ENCODE measurements around the gene PTCD3. TPM values are rescaled to one million over a fixed set of nuclear protein-coding genes. Genes with fewer than 3 reads are reported as not detected.

PTCD3 gene
- total RNA-seq, 4 donors from 2014 or later = 60.1 to 287 (median 94.3) TPM

DNA sequence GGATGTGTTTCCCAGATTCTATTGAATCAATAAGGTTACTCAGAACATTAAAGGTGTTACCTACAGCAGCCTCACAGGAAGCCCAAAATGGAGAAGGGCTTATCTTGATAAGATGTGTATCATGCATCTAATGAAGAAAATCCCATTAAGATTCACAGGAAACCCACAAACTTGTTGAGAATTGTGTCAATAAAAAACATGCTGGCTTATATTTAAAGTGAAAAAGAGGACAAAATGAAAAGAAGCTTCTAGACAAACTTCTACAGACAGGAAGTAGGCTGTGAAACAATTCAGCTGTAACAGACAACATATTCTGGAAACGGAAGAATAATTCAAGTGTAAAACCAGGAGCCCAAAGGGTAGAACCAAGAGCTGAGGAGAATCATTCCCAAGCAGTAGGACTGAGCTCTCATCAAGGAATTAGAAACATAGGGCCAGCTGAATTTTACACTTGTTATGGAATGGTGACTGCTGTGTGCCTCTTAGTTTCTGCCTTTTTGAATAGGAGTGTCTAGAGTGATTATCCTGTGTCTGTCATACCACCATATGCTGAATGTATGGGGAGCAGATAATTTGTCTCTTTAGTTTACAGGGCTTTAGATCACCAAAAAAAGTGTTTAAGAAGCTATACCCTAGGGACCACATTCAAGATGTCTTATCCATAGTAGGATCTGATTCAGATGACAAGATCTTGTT is 79.6 kb downstream of the PTCD3 start:
- peak overlapping the region in 3 of 4 donors; percentile 16 to 68 (median 56) for H3K27ac ChIP-seq
- no peak overlapping the region for H3K4me3 ChIP-seq
- H3K36me3 ChIP-seq = peaks cover 0 to 6% (median 0%) of the 10 kb centered on the region in 3 donors
- no peak for DNase-seq
- H3K27me3 ChIP-seq = no peaks in the 10 kb centered on the region
- TF ChIP-seq CTCF (IDR thresholded peaks at IDR 0.05) = no peak
- TF ChIP-seq POLR2A (IDR thresholded peaks at IDR 0.05) = no peak
- peaks cover 0 to 16% (median 12%) of the 10 kb centered on the region in 4 donors for H3K4me1 ChIP-seq
- no peaks in the 10 kb centered on the region for H3K9me3 ChIP-seq

GRCh38 chr2:86186431-86186830 is 80.4 kb downstream of the PTCD3 start:
- H3K27me3 ChIP-seq = no peaks in the 10 kb centered on the region
- H3K4me1 ChIP-seq = peaks cover 0 to 16% (median 12%) of the 10 kb centered on the region in 4 donors
- TF ChIP-seq CTCF (IDR thresholded peaks at IDR 0.05) = no peak
- TF ChIP-seq POLR2A (IDR thresholded peaks at IDR 0.05) = no peak
- H3K27ac ChIP-seq = peak overlapping the region in 3 of 4 donors; percentile 23 to 68 (median 56)
- DNase-seq = no peak
- no peak overlapping the region for H3K4me3 ChIP-seq
- H3K9me3 ChIP-seq = no peaks in the 10 kb centered on the region
- H3K36me3 ChIP-seq = no peaks in the 10 kb centered on the region

DNA sequence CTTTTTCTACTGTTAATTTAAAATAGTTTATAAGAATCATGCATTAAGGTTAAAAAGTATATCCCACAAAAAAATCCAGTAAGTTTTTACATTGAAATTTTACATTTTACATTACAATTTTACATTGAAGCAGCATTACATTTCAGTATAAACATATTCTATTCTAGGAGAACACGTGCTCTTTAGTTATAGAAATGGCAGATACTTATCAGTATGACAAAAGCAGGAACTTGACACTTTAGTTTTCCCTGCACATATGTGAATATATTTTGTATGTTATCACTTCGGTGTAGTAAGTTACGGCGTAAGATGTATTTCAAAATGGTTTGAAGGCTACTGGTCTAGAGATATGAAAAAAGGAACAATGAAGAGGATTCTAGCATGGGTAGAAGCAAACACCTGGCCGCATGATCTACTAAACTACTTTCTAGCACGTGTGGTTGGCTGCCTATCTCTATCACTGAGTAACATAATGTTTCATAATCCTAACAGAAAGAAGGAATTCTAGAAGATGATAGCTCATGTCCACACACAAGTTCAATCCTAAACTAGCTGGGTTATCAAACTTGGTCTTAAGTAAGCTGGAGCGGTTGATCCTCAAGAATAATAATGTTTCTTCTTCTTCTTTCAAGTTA is 83.9 kb downstream of the PTCD3 start:
- Histone ChIP-seq H3K4me3 (no peak overlapping the region), H3K36me3 (no peaks in the 10 kb centered on the region), H3K4me1 (peaks cover 0 to 28% (median 12%) of the 10 kb centered on the region in 4 donors), H3K9me3 (no peaks in the 10 kb centered on the region), H3K27me3 (no peaks in the 10 kb centered on the region), H3K27ac (no peak overlapping the region)
- no peak for TF ChIP-seq POLR2A (IDR thresholded peaks at IDR 0.05)
- no peak for TF ChIP-seq CTCF (IDR thresholded peaks at IDR 0.05)
- DNase-seq = no peak

Small RNA genes lying within 50 kb of the gene (small RNA-seq; reads per million reads assigned to genes)
- gene RF00019 = 0 reads per million in 2 donors
- gene SNORD94 = 3,435 to 10,737 reads per million in 2 donors

Other genes with a start within 250 kb of the PTCD3 start
- 10 to 100 TPM; 10.8 to 23.9 (median 16.5) TPM for gene ST3GAL5, start 217.2 kb upstream of the PTCD3 start, total RNA-seq
- gene POLR1A, start 349 bp upstream of the PTCD3 start, total RNA-seq = 10 to 100 TPM in 3 of 4 donors, 1 to 10 TPM in 1; 9.1 to 27.2 (median 15.4) TPM
- gene IMMT, start 89.2 kb downstream of the PTCD3 start, total RNA-seq = 100 to 1,000 TPM in 1 of 4 donors, 10 to 100 TPM in 3; 53.8 to 126 (median 67.6) TPM
- gene MRPL35, start 93.2 kb downstream of the PTCD3 start, total RNA-seq = 10 to 100 TPM; 16.5 to 60.4 (median 33.8) TPM
- gene REEP1, start 231.4 kb downstream of the PTCD3 start, total RNA-seq = 10 to 100 TPM in 1 of 4 donors, 1 to 10 TPM in 3; 1.7 to 12.0 (median 3.6) TPM

All from Peyer's patch (tissue), 4 donors.